Loucy (cell line): ENCODE measurements around the gene CC2D1A.
"Not testable (repeated sequence)": the region's sequence is repeated elsewhere in the genome, so short reads cannot be mapped to it uniquely, and the experiment has no call there.

Experiments used
- H2AFZ ChIP-seq: fragments of 200-600 bp; sonication (generic); 2 replicates; pipeline ENCODE4 v1.6.0; 2016; ENCODE audit warnings: antibody characterized with exemption, mild to moderate bottlenecking, low read length, moderate library complexity
- H3F3A ChIP-seq: fragments of 200-600 bp; 2 replicates; pipeline ENCODE4 v1.6.0; 2016; ENCODE audit warnings: antibody characterized with exemption, low read depth, mild to moderate bottlenecking
- H3K27me3 ChIP-seq: fragments of 200-600 bp; sonication (generic); 2 replicates; pipeline ENCODE4 v1.6.1; 2014; ENCODE audit warnings: low read length, mild to moderate bottlenecking; ENCODE audit not compliant: insufficient read depth, poor library complexity, severe bottlenecking
- H3K36me3 ChIP-seq: fragments of 200-600 bp; sonication (generic); 2 replicates; pipeline ENCODE4 v1.6.1; 2016; ENCODE audit warnings: low read length; ENCODE audit not compliant: insufficient read depth
- H3K4me1 ChIP-seq: fragments of 200-600 bp; sonication (generic); 2 replicates; pipeline ENCODE4 v1.5.1; 2014; ENCODE audit warnings: low read length, mild to moderate bottlenecking; ENCODE audit not compliant: insufficient read depth, poor library complexity, severe bottlenecking
- H3K4me2 ChIP-seq: fragments of 200-600 bp; sonication (generic); 2 replicates; pipeline ENCODE4 v1.6.0; 2014; ENCODE audit warnings: antibody characterized with exemption, low read length, low read depth, mild to moderate bottlenecking; ENCODE audit not compliant: poor library complexity, severe bottlenecking
- H3K4me3 ChIP-seq: fragments of 200-600 bp; sonication (generic); 2 replicates; pipeline ENCODE4 v1.5.1; 2014; ENCODE audit warnings: low read length, mild to moderate bottlenecking, mixed read lengths; ENCODE audit not compliant: poor library complexity, severe bottlenecking
- H3K79me2 ChIP-seq: fragments of 200-600 bp; sonication (generic); 2 replicates; pipeline ENCODE4 v1.6.1; 2014; ENCODE audit warnings: low read length; ENCODE audit not compliant: insufficient read depth
- H3K9ac ChIP-seq: fragments of 200-600 bp; sonication (generic); 2 replicates; pipeline ENCODE4 v1.6.0; 2014; ENCODE audit warnings: mild to moderate bottlenecking, low read depth, low read length, moderate library complexity; ENCODE audit not compliant: poor library complexity, severe bottlenecking
- H3K9me2 ChIP-seq: fragments of 200-600 bp; sonication (generic); replicated peaks from 2 replicates; pipeline ENCODE4 v1.6.1; 2016; ENCODE audit warnings: low read depth, low read length, mixed read lengths
- H3K9me3 ChIP-seq: fragments of 200-600 bp; sonication (generic); 2 replicates; pipeline ENCODE4 v1.6.1; 2014; ENCODE audit warnings: mild to moderate bottlenecking, antibody characterized with exemption, low read length, low read depth; ENCODE audit not compliant: insufficient read depth
- H4K20me1 ChIP-seq: fragments of 200-600 bp; sonication (generic); 2 replicates; pipeline ENCODE4 v1.6.0; 2014; ENCODE audit warnings: antibody characterized with exemption, low read length, mild to moderate bottlenecking; ENCODE audit not compliant: insufficient read depth, poor library complexity, severe bottlenecking
- CTCF ChIP-seq: fragments of 200-600 bp; sonication (generic); conservative IDR thresholded peaks from 2 replicates; pipeline ENCODE4 v1.5.1; 2014; ENCODE audit warnings: mild to moderate bottlenecking, antibody characterized with exemption, low read length
- EZH2phosphoT487 ChIP-seq: fragments of 200-600 bp; IDR thresholded peaks from 2 replicates; pipeline ENCODE4 v1.6.1; 2018; ENCODE audit warnings: antibody characterized with exemption, mild to moderate bottlenecking, moderate library complexity, borderline replicate concordance

CC2D1A gene

GRCh38 chr19:13968383-13968935, 62.5 kb downstream of the CC2D1A start:
- Histone ChIP-seq H3K4me3 (no peak overlapping the region), H3K4me1 (no peaks in the 10 kb centered on the region), H3K79me2 (no peaks in the 10 kb centered on the region), H3K9me3 (no peaks in the 10 kb centered on the region), H3K27me3 (no peaks in the 10 kb centered on the region), H4K20me1 (no peaks in the 10 kb centered on the region), H3F3A (no peaks in the 10 kb centered on the region), H3K4me2 (no peak overlapping the region), H3K36me3 (peaks cover 14% of the 10 kb centered on the region; the same call in 1 of the 2 replicates), H3K9me2 (no peaks in the 10 kb centered on the region), H3K9ac (no peak overlapping the region), H2AFZ (no peak overlapping the region)
- TF ChIP-seq EZH2phosphoT487 (no peak), CTCF (no peak)

GRCh38 chr19:13968999-13969398, 63.0 kb downstream of the CC2D1A start:
- no peaks in the 10 kb centered on the region for H3K9me2 ChIP-seq
- H3F3A ChIP-seq: no peaks in the 10 kb centered on the region
- TF ChIP-seq EZH2phosphoT487: no peak
- no peak for TF ChIP-seq CTCF
- no peak overlapping the region for H3K9ac ChIP-seq
- H2AFZ ChIP-seq: no peak overlapping the region
- no peaks in the 10 kb centered on the region for H3K9me3 ChIP-seq
- no peaks in the 10 kb centered on the region for H3K4me1 ChIP-seq
- no peaks in the 10 kb centered on the region for H4K20me1 ChIP-seq
- H3K27me3 ChIP-seq: no peaks in the 10 kb centered on the region
- peaks cover 14% of the 10 kb centered on the region; the same call in 1 of the 2 replicates for H3K36me3 ChIP-seq
- H3K4me3 ChIP-seq: no peak overlapping the region
- H3K4me2 ChIP-seq: no peak overlapping the region
- no peaks in the 10 kb centered on the region for H3K79me2 ChIP-seq

- no peaks in the 10 kb centered on the region for H3K9me2 ChIP-seq
- no peak overlapping the region for H3K4me3 ChIP-seq
- TF ChIP-seq EZH2phosphoT487 (no peak), CTCF (no peak)
- no peaks in the 10 kb centered on the region for H4K20me1 ChIP-seq
- H3K36me3 ChIP-seq: peaks cover 14% of the 10 kb centered on the region; the same call in 1 of the 2 replicates
- no peak overlapping the region for H2AFZ ChIP-seq
- H3K9me3 ChIP-seq: no peaks in the 10 kb centered on the region
- H3K4me1 ChIP-seq: no peaks in the 10 kb centered on the region
- H3K79me2 ChIP-seq: no peaks in the 10 kb centered on the region
- no peaks in the 10 kb centered on the region for H3F3A ChIP-seq
- no peaks in the 10 kb centered on the region for H3K27me3 ChIP-seq
- H3K4me2 ChIP-seq: no peak overlapping the region
- H3K9ac ChIP-seq: no peak overlapping the region
Measured at GRCh38 chr19:13969897-13970296, 63.9 kb downstream of the CC2D1A start.

GRCh38 chr19:13971868-13972267, 65.9 kb downstream of the CC2D1A start:
- H3K4me1 ChIP-seq, H3K4me2 ChIP-seq, H3K27me3 ChIP-seq, H3K9me2 ChIP-seq, H3K36me3 ChIP-seq, H3K9me3 ChIP-seq, H4K20me1 ChIP-seq, H3K9ac ChIP-seq, H3K79me2 ChIP-seq, H2AFZ ChIP-seq, H3F3A ChIP-seq, H3K4me3 ChIP-seq: not testable (repeated sequence)
